ENCODE measurements around the gene FOXN3. TPM values are rescaled to one million over a fixed set of nuclear protein-coding genes. Genes with fewer than 3 reads are reported as not detected.

FOXN3 gene
- total RNA-seq, 1 experiment from 2014 or later = 125 TPM

DNA sequence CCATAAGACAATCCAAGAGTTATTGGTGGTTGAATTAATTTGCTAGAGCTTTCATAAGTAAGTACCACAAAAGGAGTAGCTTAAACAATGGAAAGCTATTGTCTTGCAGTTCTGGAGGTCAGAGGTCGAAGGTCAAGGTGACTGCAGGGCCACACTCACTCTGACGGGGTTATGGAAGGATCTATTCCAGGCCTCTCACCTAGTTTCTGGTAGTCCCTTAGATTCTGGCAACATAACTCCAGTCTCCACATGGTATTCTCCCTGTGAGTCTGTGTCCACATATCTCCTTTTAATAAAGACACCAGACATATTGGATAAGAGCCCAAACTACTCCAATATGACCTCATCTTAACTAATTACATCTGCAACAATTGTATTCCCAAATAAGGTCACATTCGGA, 273.4 kb downstream of the FOXN3 start:
- no peaks in the 10 kb centered on the region for H3K9me3 Mint-ChIP-seq
- no peak overlapping the region for H3K4ac ChIP-seq (ENCODE audit: low read depth, low read length)
- no peaks in the 10 kb centered on the region for H4K20me1 ChIP-seq (ENCODE audit: control insufficient read depth, insufficient read depth, insufficient read length)
- no peaks in the 10 kb centered on the region for H3K27me3 ChIP-seq (ENCODE audit: insufficient read depth, low read length)
- H2AFZ ChIP-seq (ENCODE audit: low read length) = no peak overlapping the region
- no peak overlapping the region for H2AK5ac ChIP-seq (ENCODE audit: insufficient read length, low read length)
- H3K27ac Mint-ChIP-seq = no peak overlapping the region
- no peak overlapping the region for H2BK120ac ChIP-seq (ENCODE audit: low read depth, low read length, poor library complexity, severe bottlenecking)
- no peak overlapping the region for H3K18ac ChIP-seq (ENCODE audit: insufficient read length, low read depth, low read length)
- peaks cover 20 to 28% of the 10 kb centered on the region in 2 experiments for H3K4me1 Mint-ChIP-seq
- no peak overlapping the region for H3T11ph ChIP-seq (ENCODE audit: low read length)
- TF ChIP-seq, protein P1, sequence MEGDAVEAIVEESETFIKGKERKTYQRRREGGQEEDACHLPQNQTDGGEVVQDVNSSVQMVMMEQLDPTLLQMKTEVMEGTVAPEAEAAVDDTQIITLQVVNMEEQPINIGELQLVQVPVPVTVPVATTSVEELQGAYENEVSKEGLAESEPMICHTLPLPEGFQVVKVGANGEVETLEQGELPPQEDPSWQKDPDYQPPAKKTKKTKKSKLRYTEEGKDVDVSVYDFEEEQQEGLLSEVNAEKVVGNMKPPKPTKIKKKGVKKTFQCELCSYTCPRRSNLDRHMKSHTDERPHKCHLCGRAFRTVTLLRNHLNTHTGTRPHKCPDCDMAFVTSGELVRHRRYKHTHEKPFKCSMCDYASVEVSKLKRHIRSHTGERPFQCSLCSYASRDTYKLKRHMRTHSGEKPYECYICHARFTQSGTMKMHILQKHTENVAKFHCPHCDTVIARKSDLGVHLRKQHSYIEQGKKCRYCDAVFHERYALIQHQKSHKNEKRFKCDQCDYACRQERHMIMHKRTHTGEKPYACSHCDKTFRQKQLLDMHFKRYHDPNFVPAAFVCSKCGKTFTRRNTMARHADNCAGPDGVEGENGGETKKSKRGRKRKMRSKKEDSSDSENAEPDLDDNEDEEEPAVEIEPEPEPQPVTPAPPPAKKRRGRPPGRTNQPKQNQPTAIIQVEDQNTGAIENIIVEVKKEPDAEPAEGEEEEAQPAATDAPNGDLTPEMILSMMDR (conservative IDR thresholded peaks at IDR 0.05) = no peak
- no peak overlapping the region for H3K23ac ChIP-seq (ENCODE audit: insufficient read length, low read depth, low read length)
- no CpG with 5 or more reads among the region's 3 CpGs for WGBS (ENCODE audit: extremely low coverage, insufficient read length, low lambda C conversion rate)
- H3K4me1 ChIP-seq (ENCODE audit: insufficient read depth, low read length) = peaks cover 9% of the 10 kb centered on the region; the same call in 1 of the 2 replicates
- H3K14ac ChIP-seq (ENCODE audit: insufficient read depth, low read length) = no peak overlapping the region
- no peaks in the 10 kb centered on the region for H3K79me2 ChIP-seq (ENCODE audit: insufficient read depth, low read length)
- H3K4me3 Mint-ChIP-seq = no peak overlapping the region
- peaks cover 0 to 2% (median 0%) of the 10 kb centered on the region in 3 experiments; a peak in 1 of 7 replicates for H3K36me3 Mint-ChIP-seq (ENCODE audit: insufficient read depth in 1 of 3, low read depth in 3 of 3)
- no peak overlapping the region for H3K27ac ChIP-seq (ENCODE audit: insufficient read length, low read depth, low read length)
- no peaks in the 10 kb centered on the region for H3K23me2 ChIP-seq (ENCODE audit: insufficient read length, low read depth, low read length, poor library complexity, severe bottlenecking)
- DNase-seq = no peak
- H3K9me3 ChIP-seq (ENCODE audit: control insufficient read depth, low read depth, low read length) = no peaks in the 10 kb centered on the region
- H3K4me2 ChIP-seq (ENCODE audit: insufficient read depth, insufficient read length, low read length) = no peak overlapping the region
- no peaks in the 10 kb centered on the region for H3K79me1 ChIP-seq (ENCODE audit: insufficient read depth, low read depth, low read length, poor library complexity, severe bottlenecking)
- H3K27me3 Mint-ChIP-seq (ENCODE audit: low read depth) = peaks cover 7% of the 10 kb centered on the region
- H2BK12ac ChIP-seq (ENCODE audit: insufficient read length, low read depth, low read length) = no peak overlapping the region
- H3K9ac ChIP-seq (ENCODE audit: extremely low read depth, insufficient read length, low read length) = no peak overlapping the region
- no peak overlapping the region for H4K91ac ChIP-seq (ENCODE audit: insufficient read length, low read depth, low read length)
- no peak overlapping the region for H4K8ac ChIP-seq (replicated peaks; ENCODE audit: insufficient read length, low read depth, low read length)
- H2BK20ac ChIP-seq (ENCODE audit: low read depth, low read length, poor library complexity, severe bottlenecking) = no peak overlapping the region
- no peak overlapping the region for H2BK15ac ChIP-seq (ENCODE audit: low read depth, low read length)
- no peak overlapping the region for H3K56ac ChIP-seq (ENCODE audit: insufficient read length, low read depth, low read length)
- no peak overlapping the region for H2BK5ac ChIP-seq (ENCODE audit: insufficient read length, low read length)
- no peak overlapping the region for H4K5ac ChIP-seq (ENCODE audit: insufficient read length, low read depth, low read length)
